AG09309 (cell line): Measurements from ENCODE around the gene THYN1.

ENCODE experiments used
- DNase-seq: peaks from one replicate; pipeline ENCODE4 v3.0.0-alpha.2; 2010; ENCODE audit warnings: low read depth
- H3K4me3 ChIP-seq: 2 replicates; pipeline ENCODE4 v1.5.1; 2011; ENCODE audit warnings: mild to moderate bottlenecking, low read depth, low read length, moderate library complexity; ENCODE audit not compliant: control insufficient read depth
- TF ChIP-seq, protein P1 (sequence below): IDR thresholded peaks from 2 replicates; pipeline ENCODE4 v1.5.1; 2011; ENCODE audit warnings: mild to moderate bottlenecking, low read depth, low read length, inconsistent platforms; ENCODE audit not compliant: insufficient read depth, control insufficient read depth; ENCODE audit errors: missing control alignments

Gene THYN1

GRCh38 chr11:134238956-134239355 lies 14.2 kb downstream of the THYN1 start:
- no peak for DNase-seq
- no peak overlapping the region for H3K4me3 ChIP-seq
- TF ChIP-seq, protein P1, sequence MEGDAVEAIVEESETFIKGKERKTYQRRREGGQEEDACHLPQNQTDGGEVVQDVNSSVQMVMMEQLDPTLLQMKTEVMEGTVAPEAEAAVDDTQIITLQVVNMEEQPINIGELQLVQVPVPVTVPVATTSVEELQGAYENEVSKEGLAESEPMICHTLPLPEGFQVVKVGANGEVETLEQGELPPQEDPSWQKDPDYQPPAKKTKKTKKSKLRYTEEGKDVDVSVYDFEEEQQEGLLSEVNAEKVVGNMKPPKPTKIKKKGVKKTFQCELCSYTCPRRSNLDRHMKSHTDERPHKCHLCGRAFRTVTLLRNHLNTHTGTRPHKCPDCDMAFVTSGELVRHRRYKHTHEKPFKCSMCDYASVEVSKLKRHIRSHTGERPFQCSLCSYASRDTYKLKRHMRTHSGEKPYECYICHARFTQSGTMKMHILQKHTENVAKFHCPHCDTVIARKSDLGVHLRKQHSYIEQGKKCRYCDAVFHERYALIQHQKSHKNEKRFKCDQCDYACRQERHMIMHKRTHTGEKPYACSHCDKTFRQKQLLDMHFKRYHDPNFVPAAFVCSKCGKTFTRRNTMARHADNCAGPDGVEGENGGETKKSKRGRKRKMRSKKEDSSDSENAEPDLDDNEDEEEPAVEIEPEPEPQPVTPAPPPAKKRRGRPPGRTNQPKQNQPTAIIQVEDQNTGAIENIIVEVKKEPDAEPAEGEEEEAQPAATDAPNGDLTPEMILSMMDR, result no peak

DNA sequence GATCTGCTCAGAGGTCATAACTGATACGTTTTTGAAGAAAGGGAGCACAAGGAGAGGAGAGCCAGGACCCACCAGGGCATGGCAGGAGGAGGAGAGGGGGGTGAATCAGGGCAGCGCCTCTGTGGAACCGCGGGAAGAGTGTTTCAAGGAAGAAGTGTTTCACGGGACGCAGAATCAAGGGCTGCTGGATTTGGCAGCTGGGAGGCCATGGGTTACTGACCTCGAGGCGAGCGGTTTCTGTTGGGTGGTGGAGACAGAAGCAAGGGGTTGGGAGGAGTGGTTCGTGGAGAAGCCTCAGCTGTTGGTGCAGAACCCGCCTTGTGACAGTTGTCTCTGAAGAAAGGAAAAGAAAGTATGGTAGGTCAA lies 15.6 kb downstream of the THYN1 start:
- DNase-seq, result no peak
- no peak overlapping the region for H3K4me3 ChIP-seq
- TF ChIP-seq, protein P1, result no peak

GRCh38 chr11:134236834-134237556 lies 16.2 kb downstream of the THYN1 start:
- H3K4me3 ChIP-seq, result no peak overlapping the region
- DNase-seq, result no peak
- TF ChIP-seq, protein P1, result no peak

GRCh38 chr11:134235399-134235798 lies 17.8 kb downstream of the THYN1 start:
- no peak for DNase-seq
- TF ChIP-seq, protein P1, result no peak
- no peak overlapping the region for H3K4me3 ChIP-seq

DNA sequence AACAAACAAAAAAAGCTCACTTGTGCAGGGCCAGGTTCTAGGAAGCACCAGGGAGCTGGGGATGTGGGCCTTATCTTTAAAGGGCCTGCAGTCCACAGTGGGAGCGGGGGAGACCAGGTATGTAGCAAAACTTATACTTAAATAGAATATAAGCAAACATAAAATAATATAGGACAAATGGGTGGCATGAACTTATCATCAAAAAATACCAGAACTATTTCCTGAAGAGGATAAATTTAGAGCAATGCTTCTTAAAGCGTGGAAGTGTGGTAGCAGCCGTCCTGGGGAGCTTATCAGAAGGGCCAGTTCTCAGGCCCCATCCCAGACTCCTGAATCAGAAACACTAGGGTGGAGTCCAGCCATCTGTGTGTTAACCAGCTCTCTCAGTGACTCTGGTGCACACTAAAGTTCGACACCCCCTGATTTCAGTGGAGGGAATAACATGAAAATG lies 19.4 kb downstream of the THYN1 start:
- DNase-seq, result no peak
- TF ChIP-seq, protein P1, result no peak
- H3K4me3 ChIP-seq, result no peak overlapping the region

DNA sequence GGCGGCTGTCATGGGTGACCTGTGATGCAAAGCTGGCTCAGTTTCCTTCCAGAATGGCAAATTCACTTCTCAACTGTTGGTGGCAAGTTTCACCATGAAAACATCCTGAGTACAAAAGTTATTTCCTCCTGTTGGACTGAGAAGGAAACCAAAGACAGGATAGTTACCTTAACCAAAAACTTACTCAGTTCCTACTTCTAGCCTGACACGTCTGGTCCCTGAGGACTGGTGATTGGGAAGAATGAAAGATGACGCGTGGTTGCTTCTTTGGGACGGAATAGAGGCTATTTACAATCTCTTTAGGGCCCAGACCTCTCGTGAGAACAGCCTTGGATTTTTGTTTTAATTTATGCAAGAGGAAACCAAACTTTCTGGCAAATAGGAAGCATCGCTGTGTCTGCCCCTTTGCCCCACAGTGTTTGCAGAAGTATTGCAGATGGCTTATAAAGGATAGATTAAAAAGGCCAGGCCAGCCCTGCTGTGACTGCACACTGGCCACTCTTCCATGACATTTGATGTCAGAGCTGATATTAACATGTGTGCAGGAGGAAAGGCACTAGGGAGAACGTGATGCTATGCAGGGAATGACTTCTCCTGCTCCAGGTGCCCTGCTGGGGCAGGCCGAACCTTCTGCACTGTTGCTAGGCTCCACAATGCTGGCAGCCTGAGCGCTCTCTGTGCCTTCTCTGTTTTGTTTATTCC lies 21.0 kb downstream of the THYN1 start:
- no peak for DNase-seq
- H3K4me3 ChIP-seq, result no peak overlapping the region
- TF ChIP-seq, protein P1, result no peak

GRCh38 chr11:134230339-134230738 lies 22.8 kb downstream of the THYN1 start:
- no peak for DNase-seq
- TF ChIP-seq, protein P1, result no peak
- no peak overlapping the region for H3K4me3 ChIP-seq
